GM21447 (cell line): Measurements from ENCODE around the gene GMCL1.

Source experiments
- ATAC-seq: cut with Tn5 transposase; IDR thresholded peaks from one replicate; pipeline ENCODE4 v1.9.1; 2021; ENCODE audit not compliant: unreplicated experiment

The GMCL1 gene, protein sequence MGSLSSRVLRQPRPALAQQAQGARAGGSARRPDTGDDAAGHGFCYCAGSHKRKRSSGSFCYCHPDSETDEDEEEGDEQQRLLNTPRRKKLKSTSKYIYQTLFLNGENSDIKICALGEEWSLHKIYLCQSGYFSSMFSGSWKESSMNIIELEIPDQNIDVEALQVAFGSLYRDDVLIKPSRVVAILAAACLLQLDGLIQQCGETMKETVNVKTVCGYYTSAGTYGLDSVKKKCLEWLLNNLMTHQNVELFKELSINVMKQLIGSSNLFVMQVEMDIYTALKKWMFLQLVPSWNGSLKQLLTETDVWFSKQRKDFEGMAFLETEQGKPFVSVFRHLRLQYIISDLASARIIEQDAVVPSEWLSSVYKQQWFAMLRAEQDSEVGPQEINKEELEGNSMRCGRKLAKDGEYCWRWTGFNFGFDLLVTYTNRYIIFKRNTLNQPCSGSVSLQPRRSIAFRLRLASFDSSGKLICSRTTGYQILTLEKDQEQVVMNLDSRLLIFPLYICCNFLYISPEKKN

DNA sequence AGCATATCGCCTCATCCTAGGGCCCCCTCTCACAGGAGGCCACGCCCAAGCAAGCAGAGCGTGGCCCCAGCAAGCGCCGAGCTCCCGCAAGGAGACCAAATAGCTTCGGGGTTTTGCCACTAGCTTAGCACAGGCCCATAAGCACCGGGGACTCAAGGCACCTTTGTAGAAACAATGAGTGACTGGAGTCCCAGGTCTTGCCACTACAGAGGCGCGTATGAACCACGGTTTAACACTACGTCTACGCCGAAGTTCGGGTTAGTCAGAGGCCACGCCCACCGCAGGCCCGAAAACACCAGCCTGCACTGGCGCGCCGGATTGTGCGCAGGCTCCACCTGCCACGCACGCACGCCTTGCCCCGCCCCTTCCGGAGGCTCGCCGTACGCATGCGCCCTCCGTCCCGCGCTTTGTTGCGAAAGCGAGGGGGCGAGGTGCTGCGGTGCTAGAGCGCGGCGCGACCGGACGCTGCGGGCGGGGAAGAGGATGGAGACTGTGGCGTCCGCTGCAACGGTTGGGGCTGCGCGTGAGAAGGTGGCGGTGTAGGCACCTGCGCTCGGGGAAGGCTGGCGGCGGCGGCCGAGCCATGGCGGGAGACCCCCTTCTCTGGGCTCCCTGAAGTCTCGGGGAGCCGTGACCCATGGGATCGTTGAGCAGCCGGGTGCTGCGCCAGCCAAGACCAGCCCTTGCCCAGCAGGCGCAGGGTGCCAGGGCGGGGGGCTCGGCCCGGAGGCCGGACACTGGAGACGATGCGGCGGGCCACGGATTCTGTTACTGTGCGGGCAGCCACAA is at the start of gene GMCL1:
GMCL1 (plus strand) TSS at position 405 of the 789 bp plus-strand sequence; CDS start at position 638, 233 bp downstream.
- ATAC-seq: peak; percentile 88

DNA sequence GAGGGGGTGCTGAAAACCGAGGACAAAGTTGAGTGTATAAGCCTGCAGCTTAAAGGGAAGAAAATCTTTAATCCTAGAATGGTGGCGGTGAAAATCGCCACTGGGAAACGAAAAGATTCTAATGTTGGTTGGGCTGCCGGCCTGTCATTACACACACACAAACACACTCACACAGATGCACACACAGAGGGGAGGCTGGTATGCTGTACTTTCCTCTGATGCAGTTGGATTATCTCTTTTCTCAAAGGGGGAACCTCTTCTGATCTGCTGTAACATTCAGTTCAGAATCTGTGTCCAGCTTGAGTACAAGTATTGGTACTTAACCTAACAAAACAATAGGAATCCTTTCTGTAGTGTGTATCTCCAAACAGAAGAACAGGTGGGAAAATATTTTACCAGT is 48.5 kb upstream of the GMCL1 start:
- ATAC-seq: peak; percentile 23

DNA sequence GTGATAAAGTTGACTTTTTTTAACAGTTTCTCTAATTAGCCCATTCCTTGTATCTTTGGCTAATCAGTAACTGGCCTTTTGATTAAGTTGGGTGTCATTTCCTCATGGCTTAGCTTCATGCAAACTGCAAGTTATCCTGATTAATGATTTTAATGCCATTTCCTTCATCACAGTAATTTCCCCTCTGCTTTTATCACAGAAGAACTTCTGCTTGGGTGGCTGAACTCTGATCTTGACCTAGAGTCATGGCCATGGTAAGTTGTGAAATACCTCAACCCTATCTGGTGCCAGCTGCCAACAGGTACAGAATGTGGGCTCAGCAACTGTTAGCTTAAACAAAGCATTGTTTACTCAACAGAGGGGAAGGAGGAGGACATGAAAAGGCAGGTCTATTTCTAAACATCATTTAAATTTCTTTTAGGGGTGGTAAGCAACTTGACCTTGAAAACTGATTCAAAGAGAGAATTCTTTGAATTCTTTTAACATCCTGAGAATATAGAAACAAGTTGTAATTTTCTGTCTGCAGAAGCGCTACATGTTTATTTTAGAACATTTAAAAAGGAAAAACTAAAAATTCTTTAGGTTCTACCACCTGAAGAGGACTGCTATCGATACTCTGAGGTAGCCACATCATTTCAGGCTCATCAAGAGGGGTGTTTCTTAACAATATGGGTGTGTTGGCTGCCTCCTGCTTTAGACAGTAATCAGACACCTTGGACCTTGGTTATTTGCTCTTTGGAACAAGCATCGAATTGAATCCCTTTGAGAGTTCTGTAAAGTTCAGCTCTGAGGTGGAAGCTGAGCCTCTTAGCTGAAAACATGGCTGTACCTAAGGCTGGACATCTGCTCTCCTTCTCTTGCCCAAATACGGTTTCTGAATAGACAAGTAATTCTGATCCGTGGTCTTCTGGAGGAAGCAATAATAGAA is 47.9 kb upstream of the GMCL1 start:
- peak; percentile 40 for ATAC-seq

DNA sequence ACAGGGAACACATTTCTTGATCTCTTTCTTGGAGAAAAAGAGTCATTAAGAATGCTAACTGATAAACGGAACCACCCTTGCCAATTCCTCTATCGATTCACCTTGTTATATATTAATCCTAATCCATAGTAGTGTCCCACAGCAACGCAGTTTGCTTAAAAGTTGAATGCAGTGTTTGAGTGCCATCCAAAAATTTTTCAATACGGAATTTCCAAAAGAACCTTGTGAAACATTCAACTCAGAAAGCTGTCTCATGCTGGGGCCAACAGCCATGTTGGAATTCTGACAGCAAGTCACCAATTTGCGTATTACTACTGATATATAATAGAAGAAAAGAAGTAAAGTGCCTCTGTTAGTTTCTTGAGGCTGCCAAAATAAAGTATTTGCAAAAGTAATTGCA is 45.2 kb upstream of the GMCL1 start:
- ATAC-seq: no peak

DNA sequence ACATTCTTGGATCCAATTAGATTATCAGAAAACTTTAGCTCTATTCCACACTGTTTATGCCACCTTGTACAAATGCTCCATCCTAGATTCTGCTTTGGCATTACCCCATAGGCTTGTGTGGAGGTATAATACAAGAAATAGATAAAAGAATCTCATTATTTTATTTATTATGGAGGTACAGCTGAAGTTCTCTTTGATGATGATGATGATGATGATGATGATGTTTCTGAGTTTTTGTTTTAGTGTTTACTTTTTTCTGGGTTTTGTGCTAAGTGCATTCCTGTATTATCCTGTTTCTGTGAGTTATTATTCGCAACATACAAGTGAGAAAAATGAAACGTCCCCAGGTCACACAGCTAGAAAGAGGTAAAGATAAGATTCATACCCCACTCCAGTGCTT is 44.1 kb upstream of the GMCL1 start:
- no peak for ATAC-seq

DNA sequence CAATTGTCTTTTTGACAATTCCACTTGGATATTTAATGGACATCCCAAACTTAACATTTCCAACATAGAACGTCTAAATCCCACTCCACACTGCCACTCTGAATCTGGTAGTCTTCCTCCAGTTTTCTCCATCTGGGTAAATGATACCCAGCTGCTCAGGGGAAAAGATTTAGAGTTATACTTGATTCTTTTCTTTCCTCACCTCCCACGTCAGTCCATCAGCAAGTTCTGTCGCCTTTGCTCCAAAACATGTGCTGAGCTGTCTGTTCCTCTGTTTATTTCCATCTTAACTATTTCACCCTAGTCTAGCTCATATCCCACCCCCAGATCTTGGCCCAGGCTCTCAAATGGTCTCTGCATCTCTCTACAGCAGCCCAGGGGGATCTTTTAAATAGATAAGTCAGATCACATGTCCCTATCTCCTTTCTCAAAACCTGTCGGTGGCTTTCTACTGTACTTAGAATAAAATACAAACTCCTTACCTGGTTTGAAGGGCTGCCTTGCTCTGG is 43.4 kb upstream of the GMCL1 start:
- no peak for ATAC-seq

DNA sequence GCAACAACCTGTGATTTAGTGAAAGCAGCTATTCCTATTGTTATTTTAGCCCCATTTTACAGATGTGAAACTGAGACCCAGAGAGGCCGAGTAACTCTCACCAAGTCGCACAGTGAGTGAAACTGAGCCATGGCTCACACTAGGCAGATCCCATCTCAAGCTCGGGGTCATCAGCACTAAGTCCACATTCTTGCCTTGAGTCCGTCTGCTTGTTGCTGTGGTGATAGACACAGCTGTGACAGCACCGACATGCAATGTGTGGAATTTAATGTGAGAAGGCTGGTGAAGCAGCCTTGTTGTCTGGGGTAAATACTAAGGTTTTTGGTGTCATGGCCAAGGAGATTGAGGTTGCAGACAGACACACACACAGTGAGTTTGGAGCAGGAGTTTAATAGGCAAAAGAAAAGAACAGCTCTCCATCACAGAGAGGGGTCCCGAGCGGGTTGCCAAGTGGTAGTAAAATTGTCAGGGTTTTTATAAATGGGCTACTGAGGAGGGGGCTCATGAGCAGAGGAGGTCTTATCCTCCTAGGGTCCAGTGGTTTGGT is 40.2 kb upstream of the GMCL1 start:
- peak; percentile 50 for ATAC-seq

DNA sequence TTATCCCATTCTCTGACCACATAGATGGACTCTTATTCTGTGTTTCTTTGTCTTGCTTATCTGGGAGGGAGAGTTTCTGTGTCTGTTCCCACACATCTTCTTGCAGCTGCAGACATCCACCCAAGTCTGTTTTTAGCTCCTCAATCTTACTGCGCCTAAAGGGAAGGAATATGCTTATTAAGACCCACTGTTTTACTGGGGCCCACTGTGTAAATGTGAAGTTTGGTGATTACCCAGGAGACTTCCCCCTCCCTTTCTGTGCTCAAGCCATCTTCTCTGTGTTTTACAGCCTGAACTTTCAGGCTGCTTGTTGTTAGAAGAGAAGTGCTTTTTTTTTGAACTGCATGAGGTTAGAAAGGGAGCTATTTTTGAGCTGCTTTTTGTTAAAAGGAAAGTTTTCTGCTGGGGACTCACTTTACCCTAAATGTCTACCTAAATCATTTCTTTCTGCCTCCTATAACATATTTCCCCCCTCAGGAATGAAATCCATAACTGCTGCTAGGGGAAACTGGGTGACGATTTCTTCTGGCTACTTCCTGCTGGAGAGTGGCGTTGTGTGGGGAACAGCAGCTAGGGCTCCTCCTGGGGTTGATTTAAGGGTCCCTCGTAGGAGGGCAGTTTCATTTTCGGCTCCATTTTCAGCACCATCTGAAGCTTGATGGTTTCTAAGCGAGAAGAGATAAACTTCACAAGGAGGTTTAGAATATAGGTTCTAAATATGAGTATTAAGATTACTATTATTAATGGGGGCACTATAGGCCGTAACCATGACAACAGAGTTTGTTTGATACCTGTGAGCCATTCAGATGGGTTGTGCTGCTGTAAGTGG is 39.5 kb upstream of the GMCL1 start:
- peak; percentile 59 for ATAC-seq

DNA sequence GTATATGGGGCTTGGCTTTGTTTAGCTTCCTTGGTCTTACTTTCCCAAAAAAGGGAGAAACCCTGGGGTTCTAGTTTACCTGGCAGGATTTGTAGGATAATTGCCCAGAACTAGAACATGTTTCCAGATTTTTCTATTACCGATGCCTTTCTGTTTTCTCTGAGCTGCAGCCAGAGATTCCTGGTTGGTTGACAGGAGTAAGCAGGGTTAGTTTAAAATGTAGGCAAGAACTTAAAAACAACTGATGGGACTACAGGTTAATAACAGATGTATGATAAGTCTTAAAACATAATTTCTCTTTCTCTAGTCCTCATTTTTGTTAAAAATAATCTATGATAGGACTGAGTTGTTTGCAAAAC is 38.9 kb upstream of the GMCL1 start:
- ATAC-seq: no peak

DNA sequence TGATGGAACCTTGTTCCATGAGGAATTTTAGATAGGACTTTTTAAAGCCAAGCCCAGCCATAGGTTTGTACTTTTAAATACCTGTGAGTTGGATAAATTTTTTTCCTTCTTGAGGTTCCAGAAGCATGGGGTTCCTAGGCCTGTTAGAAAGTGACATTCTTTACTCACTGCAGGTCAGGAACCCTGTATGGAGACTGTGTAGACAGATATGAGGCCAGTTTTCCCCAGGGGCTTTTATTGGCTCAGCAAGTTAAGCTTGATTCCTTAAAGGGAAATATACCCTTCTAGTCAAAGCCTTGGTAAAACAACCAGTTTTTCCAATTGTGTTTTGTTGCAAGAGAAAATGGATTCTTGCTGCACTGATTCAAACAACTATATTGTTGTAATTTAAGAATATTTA is 38.4 kb upstream of the GMCL1 start:
- ATAC-seq: no peak

DNA sequence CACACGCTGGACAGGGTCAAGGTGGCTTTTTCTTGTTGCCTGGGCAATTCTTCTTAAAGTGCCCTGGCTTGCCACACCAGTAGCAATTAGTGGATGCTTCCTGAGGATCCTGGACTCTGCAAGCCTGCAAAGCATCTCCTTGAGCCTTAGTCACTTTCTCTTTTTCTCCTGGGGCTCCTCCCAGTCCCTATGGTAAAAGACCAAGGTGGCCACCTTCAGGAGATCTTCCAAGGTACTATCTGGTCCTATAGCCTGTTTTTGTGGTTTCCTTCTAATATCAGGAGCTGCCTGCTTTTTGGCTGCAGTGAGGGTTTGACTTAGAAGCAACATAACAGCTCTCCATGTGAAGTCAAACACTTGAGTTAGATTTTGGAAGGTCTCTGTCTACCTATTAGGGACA is 33.3 kb upstream of the GMCL1 start:
- no peak for ATAC-seq

DNA sequence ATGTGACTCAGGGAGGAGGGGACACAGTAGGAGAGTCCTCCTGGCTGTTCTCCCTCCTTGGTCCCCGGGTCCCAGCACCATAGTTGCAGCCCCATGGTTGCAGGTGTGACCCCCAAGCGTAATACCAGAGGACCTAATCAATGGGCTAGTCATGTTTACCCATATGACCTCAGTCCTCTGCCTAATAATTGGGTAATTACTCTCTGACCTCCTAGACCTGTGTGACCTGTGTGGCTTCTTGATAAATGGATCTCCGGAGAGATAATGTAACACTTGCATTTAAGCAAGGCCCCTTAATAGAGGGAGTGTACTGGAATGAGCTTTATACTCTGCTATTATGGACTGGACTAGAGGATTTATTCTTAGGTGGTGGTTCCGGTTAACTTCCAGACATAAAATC is 32.2 kb upstream of the GMCL1 start:
- no peak for ATAC-seq

DNA sequence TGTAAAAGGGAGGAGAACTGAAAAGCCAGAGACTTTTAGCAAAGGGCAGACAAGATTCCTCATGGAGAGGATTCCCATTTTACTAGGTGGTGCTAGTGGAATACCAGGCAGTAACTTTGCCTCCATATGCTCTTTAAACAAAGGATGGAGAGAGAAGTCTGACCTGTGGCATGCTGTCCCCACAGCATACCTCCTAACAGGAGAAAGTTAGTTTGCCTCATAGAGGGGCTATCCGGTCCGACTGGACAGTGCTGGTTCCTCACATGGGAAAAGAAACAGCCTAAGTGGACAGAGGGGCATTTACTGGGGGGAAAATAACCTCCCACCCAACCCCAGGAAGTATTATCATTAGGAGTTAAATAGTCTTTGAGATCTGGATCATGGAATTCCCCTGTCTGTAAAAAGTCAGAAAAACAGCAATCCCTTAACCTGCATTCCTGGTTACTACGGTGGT is 31.6 kb upstream of the GMCL1 start:
- ATAC-seq: no peak

DNA sequence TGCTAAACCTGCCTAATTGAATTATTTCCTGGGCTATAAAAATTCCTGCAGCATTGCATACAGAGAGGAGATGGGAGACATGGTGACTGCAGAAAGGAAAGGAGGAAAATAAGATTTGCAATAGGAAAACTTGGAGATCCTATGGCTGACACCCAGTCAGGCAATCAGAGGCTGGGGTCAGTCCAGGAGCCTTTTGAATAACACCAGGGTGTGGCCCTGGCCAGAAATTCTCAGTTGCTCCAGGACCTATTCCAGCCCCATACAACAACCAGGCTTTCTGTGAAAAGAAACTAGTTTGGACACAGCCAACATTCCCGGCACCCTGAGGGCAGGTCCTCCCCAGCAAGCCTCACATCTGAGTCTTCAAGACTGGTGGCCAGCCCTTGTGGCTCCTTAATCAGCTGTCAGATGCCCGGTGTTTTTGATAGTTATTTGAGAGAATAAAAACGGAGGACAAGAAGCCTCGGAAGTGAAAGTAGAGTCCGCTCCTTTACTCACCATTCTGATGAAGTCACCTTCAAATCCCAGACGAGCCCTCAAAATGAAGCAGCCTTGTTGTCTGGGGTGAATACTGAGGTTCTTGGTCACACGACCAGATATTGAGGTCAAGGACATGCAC is 31.1 kb upstream of the GMCL1 start:
- ATAC-seq: peak; percentile 18

DNA sequence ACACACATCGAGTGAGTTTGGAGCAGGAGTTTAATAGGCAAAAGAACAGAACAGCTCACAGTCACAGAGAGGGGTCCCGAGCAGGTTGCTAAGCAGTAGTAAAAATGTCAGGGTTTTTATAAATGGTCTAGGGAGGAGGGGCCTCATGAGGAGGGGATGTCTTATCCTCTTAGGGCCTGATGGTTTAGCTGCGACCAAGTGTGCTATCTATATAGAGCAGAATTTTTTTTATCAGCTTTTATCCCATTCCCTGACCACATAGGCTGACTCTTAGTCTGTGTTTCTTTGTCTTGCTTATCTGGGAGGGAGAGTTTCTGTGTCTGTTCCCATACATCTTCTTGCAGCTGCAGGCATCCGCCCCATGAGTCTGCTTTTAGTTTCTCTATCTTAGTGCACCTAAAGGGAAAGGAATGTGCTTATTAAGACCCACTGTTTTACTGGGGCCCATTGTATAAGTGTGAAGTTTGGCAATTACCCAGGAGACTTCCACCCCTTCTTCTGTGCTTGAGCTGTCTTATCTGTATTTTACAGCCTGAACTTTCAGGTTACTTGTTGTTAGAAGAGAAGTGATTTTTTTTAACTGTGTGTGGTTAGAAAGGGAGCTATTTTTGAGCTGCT is 30.4 kb upstream of the GMCL1 start:
- ATAC-seq: peak; percentile 54

DNA sequence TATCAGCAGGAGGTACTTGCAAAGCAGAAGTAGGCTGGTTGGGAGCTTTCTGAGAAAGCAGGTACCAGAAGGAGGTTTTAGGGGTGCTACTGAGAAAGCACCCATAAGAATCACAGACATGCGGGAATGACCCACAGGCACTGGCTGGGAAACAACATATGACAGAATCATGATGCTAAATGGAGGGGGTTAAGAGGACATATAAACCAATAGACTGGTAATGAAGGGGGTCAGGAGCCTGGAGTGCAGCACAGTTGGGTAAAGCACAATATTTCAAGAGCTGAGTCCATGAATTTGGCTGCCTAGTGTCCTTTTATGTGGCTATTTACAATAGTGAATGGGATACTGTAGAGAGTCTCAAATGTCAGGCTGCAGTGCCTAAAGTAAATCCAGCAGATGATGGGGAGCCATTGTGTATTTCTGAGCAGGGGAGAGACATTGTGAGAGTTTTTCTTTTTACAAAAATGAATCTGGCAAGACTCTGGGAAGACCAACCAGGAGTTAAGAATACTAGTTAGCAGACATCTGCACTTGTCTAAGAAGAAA is 27.6 kb upstream of the GMCL1 start:
- no peak for ATAC-seq

DNA sequence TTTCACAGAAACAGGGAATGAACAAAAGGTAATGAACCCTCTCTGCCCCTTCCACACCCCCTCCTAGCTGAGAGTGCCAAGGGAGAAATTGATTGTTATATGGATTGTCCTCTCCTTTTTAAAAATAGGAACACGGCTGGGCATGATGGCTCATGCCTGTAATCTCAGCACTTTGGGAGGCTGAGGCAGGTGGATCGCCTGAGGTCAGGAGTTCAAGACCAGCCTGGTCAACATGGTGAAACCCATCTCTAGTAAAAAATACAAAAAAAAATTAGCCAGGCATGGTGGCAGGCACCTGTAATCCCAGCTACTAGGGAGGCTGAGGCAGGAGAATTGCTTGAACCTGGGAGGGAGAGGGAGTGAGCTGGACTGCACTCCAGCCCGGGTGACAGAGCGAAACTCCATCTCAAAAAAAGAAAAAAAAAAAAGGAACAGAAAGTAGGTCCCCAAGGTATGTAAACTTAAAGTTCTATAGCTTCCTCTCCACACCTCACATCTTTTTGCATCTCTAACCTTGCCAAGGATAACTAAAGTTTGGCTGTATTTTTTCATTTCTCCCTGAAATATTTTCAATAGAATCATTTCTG is 26.6 kb upstream of the GMCL1 start:
- peak; percentile 62 for ATAC-seq

DNA sequence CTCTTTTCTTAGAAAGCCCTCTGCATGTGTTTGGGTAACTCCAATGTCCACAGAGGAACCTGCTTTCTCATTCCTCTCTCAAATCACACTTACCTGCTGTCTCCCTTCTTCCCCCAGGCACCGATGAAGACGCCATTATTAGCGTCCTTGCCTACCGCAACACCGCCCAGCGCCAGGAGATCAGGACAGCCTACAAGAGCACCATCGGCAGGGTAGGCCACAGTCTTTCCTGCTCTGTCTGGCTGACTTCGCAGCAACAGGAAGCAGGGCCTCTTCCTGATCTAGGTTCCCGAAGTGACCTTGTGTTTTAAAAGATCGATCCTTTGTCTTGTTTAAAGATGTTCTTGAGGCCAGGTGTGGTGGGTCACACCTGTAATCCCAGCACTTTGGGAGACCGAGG is 25.0 kb upstream of the GMCL1 start:
- no peak for ATAC-seq
